Activated naive CD4-positive, alpha-beta T cell treated with anti-CD3 and anti-CD28 coated beads, Interleukin-2, amount 50 U/mL, for 24 hours (primary cell): ENCODE results near the gene AKR7A2.

Experiments used
- H3K27ac Mint-ChIP-seq: one replicate; pipeline ENCODE4 v1.8.0; 2021; ENCODE audit warnings: mild to moderate bottlenecking, mixed read lengths
- H3K27me3 Mint-ChIP-seq: one replicate; pipeline ENCODE4 v1.8.0; 2021; ENCODE audit warnings: mixed read lengths
- H3K36me3 Mint-ChIP-seq: one replicate; pipeline ENCODE4 v1.8.0; 2021; ENCODE audit warnings: mixed read lengths
- H3K4me1 Mint-ChIP-seq: one replicate; pipeline ENCODE4 v1.8.0; 2021; ENCODE audit warnings: mixed read lengths
- H3K4me3 Mint-ChIP-seq: one replicate; pipeline ENCODE4 v1.8.0; 2021; ENCODE audit warnings: mild to moderate bottlenecking, mixed read lengths
- H3K9me3 Mint-ChIP-seq: one replicate; pipeline ENCODE4 v1.8.0; 2021; ENCODE audit warnings: mixed read lengths

Gene AKR7A2

GRCh38 chr1:19321071-19321470 is 9.1 kb upstream of the AKR7A2 start:
- Mint-ChIP-seq H3K4me1 (peaks cover under 1% of the 10 kb centered on the region), H3K27me3 (no peaks in the 10 kb centered on the region), H3K4me3 (no peak overlapping the region), H3K36me3 (peaks cover 4% of the 10 kb centered on the region), H3K27ac (no peak overlapping the region), H3K9me3 (no peaks in the 10 kb centered on the region)

DNA sequence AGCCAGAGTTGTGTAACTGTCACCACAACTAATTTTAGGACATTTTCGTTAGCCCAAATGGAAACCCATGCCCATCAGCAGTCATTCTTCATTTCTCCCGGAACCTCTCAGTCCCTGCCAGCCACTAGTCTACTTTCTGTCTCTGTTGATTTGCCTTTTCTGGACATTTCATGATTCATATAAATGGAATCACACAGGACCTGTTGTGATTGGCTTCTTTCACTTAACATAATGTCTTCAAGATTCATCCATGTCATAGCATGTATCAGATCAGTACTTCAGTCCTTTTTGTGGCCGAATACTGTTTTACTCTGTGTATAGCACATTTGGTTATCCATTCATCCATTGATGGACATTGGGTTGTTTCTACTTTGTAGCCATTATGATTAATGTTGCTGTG is 7.3 kb upstream of the AKR7A2 start:
- no peak overlapping the region for H3K27ac Mint-ChIP-seq
- H3K27me3 Mint-ChIP-seq: no peaks in the 10 kb centered on the region
- no peak overlapping the region for H3K4me3 Mint-ChIP-seq
- H3K36me3 Mint-ChIP-seq: peaks cover 4% of the 10 kb centered on the region
- H3K9me3 Mint-ChIP-seq: no peaks in the 10 kb centered on the region
- H3K4me1 Mint-ChIP-seq: peaks cover 6% of the 10 kb centered on the region

DNA sequence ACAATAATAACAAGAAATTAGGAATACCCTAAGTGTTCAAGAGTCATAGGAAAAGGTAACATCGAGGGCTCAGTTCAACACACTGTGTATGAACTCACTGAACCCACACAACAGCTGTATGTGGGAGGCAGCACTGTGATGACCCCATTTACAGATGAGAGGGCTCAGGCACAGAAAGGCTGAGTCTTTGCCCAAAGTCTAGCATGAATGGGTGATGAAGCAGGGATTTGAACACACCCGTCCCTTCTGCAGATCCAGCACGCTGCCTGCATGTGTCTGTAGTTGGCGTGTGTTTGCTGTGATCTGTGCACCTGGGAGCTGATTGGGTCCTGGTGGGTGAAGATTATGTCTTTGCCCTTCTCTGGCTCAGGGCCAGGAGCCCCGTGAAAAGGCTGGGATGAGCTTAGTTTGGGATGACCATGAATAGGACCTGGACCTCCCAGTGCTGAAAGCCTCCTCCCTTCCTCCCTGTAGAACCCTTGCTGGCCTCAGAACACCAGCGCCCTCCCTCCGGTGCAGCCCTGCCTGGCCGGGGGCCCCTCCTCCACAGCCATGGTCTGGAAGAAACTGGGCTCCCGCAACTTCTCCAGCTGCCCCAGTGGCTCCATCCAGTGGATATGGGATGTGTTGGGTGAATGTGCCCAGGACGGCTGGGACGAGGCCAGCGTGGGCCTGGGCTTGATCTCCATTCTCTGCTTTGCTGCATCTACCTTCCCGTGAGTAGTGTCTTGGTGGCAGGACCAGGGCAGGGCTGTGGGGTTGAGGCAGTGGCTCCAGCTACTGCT is 5.4 kb upstream of the AKR7A2 start:
- H3K36me3 Mint-ChIP-seq: peaks cover 2% of the 10 kb centered on the region
- H3K4me1 Mint-ChIP-seq: peaks cover 18% of the 10 kb centered on the region
- no peak overlapping the region for H3K4me3 Mint-ChIP-seq
- H3K9me3 Mint-ChIP-seq: no peaks in the 10 kb centered on the region
- H3K27ac Mint-ChIP-seq: no peak overlapping the region
- H3K27me3 Mint-ChIP-seq: no peaks in the 10 kb centered on the region

DNA sequence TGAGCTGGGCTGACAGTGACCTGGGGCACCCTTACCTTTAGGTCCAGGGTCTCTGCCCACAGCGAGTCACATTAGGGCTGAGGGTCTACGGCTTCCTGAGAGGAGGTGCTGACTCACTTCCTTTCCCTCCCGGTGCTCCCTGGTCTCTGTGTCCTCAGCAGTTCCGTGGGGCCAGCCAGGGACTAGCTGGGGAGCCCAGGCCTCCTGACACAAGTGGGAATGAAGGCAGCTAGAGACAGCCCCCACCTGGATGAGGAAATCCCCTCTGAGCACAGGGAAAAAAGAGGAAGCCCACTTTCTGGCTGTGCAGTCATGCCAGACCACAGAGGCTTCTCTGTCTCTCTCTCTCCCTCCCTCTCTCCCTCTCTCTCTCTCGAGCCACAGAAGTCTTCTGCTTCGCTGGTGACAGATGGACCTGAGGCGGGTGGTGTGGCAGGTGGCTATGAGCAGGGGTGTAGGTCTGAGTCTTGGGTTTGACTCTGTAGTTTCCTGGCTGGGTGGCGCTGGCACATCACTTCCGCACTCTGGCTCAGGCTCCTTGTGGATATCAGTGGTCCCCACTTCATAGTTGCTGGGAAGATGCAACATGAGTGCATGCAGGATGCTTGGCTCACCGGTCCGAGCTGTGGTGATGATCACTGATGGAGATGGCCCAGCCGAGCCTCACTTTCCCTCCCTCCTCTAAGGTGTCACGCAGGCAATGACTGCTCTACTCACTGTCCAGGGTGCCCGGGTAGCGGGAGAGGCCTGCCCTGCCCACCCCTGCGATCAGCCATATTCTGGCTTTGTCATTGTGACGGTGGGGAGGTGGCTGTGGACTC is 3.6 kb upstream of the AKR7A2 start:
- H3K36me3 Mint-ChIP-seq: peaks cover 2% of the 10 kb centered on the region
- no peaks in the 10 kb centered on the region for H3K9me3 Mint-ChIP-seq
- peaks cover 26% of the 10 kb centered on the region for H3K4me1 Mint-ChIP-seq
- H3K27me3 Mint-ChIP-seq: no peaks in the 10 kb centered on the region
- peak overlapping the region; percentile 26 for H3K27ac Mint-ChIP-seq
- H3K4me3 Mint-ChIP-seq: no peak overlapping the region

DNA sequence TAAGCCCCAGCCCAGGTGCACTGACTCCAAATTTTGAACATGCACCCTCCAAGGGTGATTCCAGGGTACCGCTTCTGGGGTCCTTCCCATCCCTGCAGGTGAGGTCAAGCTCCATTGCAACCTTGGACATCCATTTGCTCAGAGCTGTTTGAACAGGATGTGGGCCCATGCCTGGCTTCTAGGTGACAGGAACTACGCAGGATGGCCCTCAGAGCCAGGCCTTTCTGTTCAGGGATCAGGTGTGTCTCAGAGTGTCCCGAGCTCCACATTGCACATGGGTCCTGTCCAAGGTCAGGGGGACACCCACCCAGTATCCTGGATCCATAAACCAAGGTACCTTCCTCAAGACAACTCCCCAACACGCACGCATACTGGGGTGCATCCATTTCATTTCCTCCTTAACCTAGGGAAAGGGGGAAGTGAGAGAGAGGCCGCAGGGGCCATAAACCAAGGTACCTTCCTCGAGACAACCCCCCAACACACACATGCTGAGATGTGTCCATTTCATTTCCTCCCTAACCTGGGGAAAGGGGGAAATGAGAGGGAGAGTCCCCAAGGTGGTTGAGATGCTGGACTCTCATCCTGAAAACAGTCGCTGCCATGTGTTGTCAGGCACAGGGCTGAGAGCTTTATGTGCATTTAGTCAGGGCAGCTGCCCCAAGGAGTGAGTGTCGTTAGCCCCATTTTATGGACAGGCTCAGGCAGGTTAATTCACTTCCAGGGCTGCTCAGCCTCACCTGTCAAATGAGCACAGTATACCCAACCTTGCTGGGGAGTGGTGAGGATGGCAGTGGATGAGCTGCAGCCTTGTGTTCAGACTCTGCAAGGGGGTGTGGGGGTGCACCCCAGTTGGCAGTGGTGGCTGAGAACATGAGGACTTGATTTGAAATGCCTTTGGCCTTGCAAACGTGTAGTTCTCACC is 2.3 kb upstream of the AKR7A2 start:
- Mint-ChIP-seq H3K4me1 (peaks cover 33% of the 10 kb centered on the region), H3K27ac (no peak overlapping the region), H3K36me3 (peaks cover under 1% of the 10 kb centered on the region), H3K9me3 (no peaks in the 10 kb centered on the region), H3K4me3 (no peak overlapping the region), H3K27me3 (no peaks in the 10 kb centered on the region)

GRCh38 chr1:19313636-19313959 is 1.7 kb upstream of the AKR7A2 start:
- no peak overlapping the region for H3K27ac Mint-ChIP-seq
- H3K36me3 Mint-ChIP-seq: no peaks in the 10 kb centered on the region
- H3K27me3 Mint-ChIP-seq: no peaks in the 10 kb centered on the region
- H3K9me3 Mint-ChIP-seq: no peaks in the 10 kb centered on the region
- H3K4me1 Mint-ChIP-seq: peaks cover 38% of the 10 kb centered on the region
- peak overlapping the region; percentile 66 for H3K4me3 Mint-ChIP-seq

DNA sequence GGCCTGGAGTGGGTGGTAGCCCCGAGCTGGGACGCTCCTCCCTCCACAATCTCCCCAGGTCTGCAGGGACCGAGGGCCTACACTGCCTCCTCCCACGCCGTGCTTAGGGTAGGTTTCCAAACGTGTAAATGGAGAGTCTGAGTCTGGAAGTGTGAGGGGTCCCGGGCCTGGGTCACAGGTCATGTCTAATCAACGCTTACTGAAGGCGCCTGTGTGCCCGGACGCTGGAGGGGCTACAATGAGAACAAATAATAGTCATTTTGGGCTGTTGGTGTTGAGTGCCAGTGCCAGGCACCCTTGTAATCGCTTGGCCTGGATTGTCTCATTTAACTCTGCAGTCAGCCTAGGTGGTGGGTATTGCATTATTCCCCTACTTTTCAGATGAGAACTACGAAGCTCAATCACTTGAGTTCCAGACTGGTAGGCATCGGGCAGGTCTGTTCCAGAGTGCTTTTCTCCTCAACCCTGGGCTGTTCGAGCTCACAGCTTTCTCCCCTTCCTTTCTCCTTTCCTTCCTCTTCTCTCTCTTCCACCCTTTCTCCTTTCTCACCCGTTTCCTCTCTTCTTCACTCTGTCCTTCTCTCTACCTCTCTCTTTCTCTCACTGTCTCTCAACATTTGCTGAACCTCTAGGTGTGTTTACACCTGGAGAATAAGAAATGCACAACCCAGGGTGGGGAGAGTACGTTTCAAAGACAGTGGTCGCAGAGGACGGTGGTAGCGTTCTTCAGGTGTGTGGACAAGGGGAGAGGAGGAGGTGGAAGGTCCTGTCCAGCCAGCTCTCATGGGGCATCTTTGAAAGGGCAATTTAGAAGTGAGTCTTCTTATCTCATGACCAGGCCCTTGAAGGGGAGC is 1.1 kb upstream of the AKR7A2 start:
- H3K27me3 Mint-ChIP-seq: no peaks in the 10 kb centered on the region
- peak overlapping the region; percentile 66 for H3K4me3 Mint-ChIP-seq
- H3K36me3 Mint-ChIP-seq: no peaks in the 10 kb centered on the region
- no peaks in the 10 kb centered on the region for H3K9me3 Mint-ChIP-seq
- peaks cover 38% of the 10 kb centered on the region for H3K4me1 Mint-ChIP-seq
- H3K27ac Mint-ChIP-seq: peak overlapping the region; percentile 27

DNA sequence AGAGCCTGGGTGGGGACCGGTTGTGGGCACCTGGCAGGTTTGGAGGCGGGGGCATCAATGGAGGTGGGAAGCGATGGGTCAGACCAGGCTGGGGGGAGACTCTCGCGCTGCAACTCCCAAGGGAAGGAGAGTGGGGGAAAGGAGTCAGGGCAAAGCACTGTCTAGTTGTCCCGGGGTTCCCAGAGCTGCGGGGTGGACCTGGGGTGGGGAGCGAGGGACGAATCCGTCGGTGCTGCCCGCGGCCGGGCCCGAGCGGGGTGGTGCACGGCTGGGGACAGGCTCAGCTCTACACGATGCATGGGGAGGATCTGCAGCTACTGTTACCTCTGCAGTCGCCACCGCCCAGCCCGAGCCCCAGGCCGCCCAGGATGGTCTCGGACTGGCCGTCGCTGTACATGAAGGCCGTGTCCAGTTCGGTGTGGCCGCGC is 427 bp downstream of the AKR7A2 start:
- peaks cover 43% of the 10 kb centered on the region for H3K4me1 Mint-ChIP-seq
- peak overlapping the region; percentile 76 for H3K27ac Mint-ChIP-seq
- peaks cover 4% of the 10 kb centered on the region for H3K36me3 Mint-ChIP-seq
- no peaks in the 10 kb centered on the region for H3K27me3 Mint-ChIP-seq
- H3K9me3 Mint-ChIP-seq: no peaks in the 10 kb centered on the region
- H3K4me3 Mint-ChIP-seq: peak overlapping the region; percentile 91

DNA sequence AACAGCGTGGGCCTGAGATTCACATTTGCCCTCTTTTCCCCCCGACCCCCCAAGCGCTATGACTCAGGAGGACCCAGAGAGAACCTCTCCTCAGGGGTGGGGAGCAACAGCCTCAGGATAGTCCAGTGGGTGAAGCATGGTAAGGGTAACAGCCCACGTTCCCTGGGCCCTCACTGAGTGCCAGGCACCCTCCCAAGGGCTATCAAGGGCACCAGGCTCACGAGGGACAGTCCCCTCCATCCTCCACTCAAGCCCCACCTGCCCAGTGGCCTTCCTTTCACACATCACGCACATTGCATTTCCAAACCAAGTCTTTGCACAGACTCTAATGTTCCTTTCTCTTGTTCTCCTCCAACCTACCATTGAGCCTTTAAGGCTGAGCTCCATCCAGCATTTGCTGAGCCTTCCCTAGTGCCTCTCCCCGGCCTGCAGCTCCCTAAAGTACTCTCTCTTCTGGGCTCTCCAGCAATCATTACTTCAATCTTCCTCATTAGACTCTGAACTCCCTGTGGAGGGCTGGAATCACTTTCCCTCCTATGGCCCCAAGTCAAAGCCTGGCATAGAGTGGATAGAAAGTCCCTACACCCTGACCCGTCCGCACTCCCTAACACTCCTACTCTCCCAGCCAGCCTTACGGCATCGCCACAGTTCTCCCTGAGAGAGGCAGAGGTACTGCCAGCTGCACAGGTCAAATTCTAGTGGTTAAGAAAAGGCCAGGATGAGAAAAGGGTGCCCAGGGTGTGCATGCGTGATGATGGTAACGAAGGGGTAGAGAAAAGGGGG is 1.0 kb downstream of the AKR7A2 start:
- H3K9me3 Mint-ChIP-seq: no peaks in the 10 kb centered on the region

DNA sequence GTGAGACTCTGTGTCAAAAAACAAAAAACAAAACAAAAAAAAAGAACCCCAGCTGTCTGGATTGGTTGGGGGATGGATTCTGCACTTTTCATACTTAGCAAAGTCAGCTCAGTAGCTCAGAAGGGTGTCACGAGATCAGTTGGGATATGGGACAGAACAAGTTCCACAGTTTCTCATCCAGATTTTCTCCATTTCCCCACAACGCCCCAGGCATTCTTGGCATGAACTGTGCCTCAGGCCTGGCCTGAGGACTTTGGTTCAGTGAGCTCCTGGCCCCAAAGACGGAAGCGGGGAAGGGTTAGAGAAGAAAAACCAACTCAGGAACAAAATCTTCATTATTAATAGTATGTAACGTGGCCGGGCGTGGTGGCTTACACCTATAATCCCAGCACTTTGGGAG is 1.9 kb downstream of the AKR7A2 start:
- Mint-ChIP-seq H3K4me3 (peak overlapping the region; percentile 91), H3K9me3 (no peaks in the 10 kb centered on the region), H3K27ac (no peak overlapping the region), H3K27me3 (no peaks in the 10 kb centered on the region), H3K4me1 (peaks cover 37% of the 10 kb centered on the region), H3K36me3 (peaks cover 7% of the 10 kb centered on the region)

More for the DNA sequence above, 1.0 kb downstream of the AKR7A2 start:
- H3K27ac Mint-ChIP-seq: peak overlapping the region; percentile 76
- peaks cover 41% of the 10 kb centered on the region for H3K4me1 Mint-ChIP-seq
- H3K27me3 Mint-ChIP-seq: no peaks in the 10 kb centered on the region
- peak overlapping the region; percentile 91 for H3K4me3 Mint-ChIP-seq
- peaks cover 4% of the 10 kb centered on the region for H3K36me3 Mint-ChIP-seq

DNA sequence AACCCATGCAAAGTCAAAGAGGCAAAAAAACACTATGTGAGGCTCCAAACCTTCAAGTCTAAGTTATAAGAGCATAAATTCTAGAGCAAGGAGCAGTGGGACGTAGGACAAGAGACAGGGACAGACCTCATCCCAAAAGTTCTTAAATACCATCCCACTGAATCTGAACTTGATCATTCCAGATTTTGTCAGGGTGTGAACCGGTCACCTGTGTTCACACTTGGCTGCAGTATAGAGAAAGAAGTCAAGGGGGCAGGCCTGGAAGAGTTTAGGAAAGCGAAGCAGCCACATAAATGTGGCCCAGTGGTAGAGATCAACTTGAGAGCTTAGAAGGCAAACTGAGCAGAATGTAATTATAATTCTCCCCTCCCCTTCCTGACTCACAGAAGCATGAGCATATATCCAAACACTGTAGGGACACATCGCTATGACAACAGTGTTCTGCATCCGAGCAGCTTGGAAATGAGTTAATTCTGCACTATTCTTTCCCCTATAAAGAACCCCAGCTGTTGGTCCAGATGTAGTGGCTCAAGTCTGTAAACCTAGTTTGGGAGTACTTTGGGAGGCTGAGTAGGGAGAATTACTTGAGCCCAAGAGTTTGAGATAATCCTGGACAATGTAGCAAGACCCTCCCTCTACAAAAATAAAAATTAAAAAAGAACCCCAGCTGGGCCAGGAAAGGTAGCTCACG is 2.7 kb downstream of the AKR7A2 start:
- Mint-ChIP-seq H3K27me3 (no peaks in the 10 kb centered on the region), H3K4me1 (peaks cover 37% of the 10 kb centered on the region), H3K9me3 (no peaks in the 10 kb centered on the region), H3K36me3 (peaks cover 9% of the 10 kb centered on the region), H3K4me3 (no peak overlapping the region), H3K27ac (no peak overlapping the region)

- H3K4me1 Mint-ChIP-seq: peaks cover 35% of the 10 kb centered on the region
- H3K27me3 Mint-ChIP-seq: no peaks in the 10 kb centered on the region
- no peaks in the 10 kb centered on the region for H3K9me3 Mint-ChIP-seq
- H3K4me3 Mint-ChIP-seq: no peak overlapping the region
- peaks cover 12% of the 10 kb centered on the region for H3K36me3 Mint-ChIP-seq
- no peak overlapping the region for H3K27ac Mint-ChIP-seq
Observed at GRCh38 chr1:19308509-19308907, 3.4 kb downstream of the AKR7A2 start.

DNA sequence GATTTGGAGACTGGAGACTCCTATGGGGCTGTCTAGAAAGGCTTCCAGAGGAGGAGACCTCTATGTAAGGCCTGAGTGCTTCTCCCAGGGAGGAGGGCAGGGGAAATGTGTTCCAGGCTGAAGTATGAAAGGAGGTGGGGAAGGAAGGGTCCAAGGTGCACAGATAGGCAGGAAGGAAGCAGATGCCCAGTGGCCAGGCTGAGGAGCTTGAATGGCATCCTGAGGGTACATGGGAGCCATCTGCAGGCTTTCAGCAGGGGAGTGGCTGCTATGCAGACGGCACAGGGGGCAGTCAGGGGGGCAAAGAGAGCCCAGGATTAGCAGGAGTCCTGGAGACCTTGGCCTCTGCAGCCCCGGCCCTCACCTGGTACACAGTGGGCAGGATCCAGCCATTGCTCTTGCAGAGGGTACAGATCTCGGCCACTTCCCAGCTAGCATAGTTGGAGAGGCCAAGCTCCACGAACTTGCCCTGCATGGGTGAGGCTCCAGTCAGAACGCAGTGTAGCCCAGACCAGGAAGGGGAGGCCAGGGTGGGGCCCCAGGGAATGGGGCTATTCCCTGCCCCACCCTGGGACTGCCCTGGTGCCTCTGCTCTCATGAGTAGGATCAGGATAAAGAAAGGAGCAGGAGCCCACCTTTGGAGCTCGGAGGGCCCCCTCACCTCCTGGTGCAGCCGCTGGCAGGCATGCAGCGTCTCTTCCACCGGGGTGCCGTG is 4.0 kb downstream of the AKR7A2 start:
- Mint-ChIP-seq H3K36me3 (peaks cover 14% of the 10 kb centered on the region), H3K27ac (no peak overlapping the region), H3K4me3 (no peak overlapping the region)

More for the DNA sequence above, 4.0 kb downstream of the AKR7A2 start:
- H3K9me3 Mint-ChIP-seq: no peaks in the 10 kb centered on the region
- H3K4me1 Mint-ChIP-seq: peaks cover 30% of the 10 kb centered on the region
- no peaks in the 10 kb centered on the region for H3K27me3 Mint-ChIP-seq
